ENCODE measurements around the gene MEX3C.

MEX3C gene

DNA sequence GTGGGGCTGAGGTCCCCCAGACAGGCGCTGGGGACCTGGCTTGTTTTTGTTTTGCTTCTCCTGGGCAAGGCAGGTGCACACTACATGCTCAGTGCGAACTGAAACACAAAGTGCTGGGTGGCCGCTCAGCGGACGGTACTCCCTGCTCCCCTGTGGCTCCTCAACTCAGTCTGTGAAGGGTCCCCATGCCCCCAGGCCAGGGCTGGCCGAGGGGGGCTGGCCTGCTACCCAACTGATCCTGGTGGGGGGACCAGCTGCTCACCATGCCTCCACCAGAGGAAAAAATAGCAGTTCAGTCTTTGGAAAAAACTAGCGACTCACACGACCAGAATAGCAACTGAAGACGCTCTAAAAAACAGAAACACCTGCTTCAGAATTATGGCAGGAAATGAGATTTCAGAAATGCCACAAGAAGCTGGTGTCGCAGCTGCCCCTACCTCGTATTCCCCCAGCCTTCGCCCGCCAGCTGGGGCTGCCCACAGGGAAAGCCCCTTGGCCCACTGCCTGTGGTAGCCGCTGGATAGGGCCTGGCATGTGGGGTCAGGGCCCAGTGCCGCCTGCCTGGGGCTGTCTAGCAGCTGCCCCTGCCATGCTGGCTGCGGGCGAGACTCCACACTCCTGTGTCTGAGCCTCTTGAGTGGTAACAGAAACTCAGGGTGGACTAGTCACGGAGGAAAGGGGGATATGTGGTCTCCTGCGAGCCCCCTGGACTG, 43.7 kb downstream of the MEX3C start:
- DNase-seq: no peak

DNA sequence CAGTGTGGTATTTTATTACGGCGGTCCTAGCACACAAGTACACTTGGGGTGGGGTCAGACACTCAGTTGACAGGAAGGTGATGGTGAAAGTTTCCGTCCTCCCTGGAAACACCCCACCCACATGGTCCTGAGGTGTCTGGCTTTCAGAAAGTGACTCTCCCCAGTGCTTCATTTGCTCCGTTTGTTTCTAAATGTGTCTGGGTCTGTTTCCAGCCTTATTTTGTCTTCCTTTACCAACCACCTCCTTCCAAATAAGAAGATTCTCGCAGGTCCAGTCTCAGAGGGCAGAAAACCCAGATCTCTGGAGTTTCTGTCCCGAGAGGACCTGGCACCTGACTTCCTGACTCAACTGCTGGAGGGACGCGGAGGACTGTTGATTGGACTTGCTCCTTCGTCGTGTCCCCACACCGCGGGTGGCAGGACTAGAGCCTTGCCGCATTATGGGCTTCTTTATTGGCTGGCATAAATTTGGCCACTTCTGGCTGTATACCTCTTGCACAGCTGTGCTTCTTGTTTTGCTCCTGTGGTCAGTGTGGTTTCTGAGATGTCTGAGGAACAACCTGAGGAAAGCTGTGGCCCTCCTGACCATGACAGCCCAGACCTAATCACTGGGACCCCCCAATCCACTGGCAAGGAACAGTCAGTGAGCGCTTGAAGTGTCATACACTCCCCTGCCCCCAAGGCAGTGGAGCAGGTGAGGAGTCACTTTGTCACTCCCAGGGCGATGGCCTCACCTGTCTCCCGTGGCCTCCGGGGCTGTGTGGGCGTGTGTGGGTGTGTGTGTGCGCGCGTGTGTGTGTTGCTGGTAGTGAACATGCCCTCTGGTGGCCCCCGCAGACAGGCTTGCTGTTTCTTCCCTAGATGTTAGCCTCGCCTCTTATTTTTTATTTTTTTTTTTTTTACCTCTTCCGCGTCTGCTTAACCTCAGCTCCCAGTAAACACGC, 45.6 kb downstream of the MEX3C start:
- no peak for DNase-seq

DNA sequence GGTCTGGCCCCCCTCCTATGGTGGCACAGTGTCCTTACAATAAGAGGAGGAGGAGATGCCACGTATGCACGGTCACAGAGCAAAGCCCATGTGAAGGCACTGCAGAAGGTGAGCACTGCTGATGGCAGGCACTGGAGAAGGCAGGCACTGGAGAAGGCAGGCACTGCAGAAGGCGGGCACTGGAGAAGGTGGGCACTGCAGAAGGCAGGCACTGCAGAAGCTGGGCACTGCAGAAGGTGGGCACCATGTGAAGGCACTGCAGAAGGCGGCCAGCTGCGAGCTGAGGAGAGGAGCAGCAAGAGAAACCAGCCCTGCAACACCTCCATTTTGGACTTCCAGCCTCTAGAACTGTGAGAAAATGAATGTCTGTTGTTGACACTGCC, 46.3 kb downstream of the MEX3C start:
- DNase-seq: no peak

DNA sequence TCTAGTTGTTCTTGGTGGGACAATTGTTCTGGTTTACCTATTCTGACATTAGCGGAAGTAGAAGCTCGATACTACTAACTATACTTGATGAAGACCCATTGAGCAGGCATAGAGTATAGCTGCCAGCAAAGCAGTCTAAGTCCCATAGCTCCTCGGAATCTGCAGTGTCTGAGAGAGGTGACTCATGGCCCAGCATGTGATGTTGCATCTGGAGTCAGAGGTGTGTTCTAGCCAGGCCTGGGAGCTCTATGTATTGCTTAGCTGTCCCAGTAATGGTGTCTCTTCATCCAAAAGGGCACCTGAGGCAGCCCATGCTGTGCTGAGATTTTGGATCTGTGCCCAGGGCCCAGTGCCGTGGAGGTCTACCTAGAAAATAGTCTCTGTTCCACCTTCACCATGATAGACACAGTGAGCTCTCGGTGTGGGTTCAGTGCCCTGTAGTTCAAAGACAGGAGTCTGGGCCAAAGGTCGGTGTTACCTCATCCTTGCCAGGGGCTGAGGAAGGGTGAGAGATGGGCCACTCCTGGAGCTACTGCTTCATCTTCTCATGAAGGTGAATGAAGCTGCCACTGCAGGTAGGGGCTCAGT, 47.3 kb downstream of the MEX3C start:
- DNase-seq: no peak

DNA sequence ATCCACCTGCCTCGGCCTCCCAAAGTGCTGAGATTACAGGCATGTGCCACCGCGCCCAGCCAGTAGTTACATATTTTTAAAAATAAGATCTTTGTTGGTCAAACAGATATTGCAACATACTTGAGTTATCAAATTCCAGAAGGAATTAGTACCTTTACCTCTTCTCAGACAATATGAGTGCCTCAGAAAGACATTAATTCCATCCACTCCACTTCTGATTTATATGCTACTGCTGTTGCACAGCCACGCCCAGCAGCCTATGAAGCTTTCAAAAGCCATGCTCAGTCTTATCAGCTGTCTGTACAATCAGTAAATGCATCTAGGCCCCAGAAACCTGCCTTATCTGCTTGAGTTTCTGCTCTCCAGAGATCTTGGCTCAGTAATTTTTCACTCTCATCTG, 47.8 kb downstream of the MEX3C start:
- DNase-seq: no peak

DNA sequence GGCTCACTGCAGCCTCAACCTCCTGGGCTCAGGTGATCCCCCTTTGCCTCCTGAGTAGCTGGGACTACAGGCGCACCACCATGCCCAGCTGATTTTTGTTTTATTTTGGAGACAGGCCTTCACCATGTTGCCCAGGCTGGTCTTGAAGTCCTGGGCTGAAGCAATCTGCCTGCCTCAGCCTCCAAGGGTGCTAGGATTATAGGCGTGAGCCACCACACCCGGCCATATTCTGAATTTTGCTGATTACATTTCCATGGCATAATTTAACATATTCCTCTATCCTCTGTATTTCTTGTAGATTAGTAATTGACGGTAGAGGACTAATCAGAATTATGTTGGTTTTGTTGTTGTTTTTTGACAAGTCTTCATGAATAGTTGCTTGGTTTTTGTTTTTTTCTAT, 50.6 kb downstream of the MEX3C start:
- no peak for DNase-seq

DNA sequence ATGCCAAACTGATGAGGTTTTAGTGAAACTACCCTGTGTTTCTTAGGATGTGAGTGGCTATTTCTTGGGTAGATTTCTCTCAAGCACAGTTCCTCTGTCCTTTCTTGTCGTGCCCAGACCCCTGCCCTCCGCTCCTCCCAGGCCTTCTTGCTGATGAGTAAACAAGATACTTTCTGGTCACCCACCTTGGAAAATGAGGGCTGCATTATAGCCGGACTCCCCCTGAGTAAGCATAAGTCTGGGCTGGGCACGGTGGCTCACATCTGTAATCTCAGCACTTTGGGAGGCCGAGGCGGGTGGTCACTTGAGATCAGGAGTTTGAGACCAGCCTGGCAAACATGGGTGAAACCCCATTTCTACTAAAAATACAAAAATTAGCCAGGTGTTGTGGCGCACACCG, 58.5 kb downstream of the MEX3C start:
- no peak for DNase-seq

DNA sequence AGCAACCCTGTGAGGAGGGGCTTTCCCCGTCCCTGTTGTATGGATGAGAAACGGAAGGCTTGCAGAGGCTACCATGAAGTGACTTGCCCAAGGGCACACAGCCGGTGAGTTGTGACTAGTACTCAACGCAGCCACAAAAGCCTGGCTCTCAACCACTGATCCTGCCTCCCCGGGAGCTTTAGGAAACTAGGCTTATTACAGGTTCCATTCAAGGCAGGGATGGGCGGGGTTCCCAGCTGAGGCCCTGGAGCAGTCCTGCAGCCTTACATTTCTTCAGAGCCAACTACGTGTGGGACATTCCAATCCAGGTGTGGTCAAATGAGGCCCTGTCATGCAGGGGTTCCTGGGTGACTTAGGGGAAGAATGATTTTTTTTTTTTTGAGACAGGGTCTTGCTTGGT, 59.6 kb downstream of the MEX3C start:
- no peak for DNase-seq

DNA sequence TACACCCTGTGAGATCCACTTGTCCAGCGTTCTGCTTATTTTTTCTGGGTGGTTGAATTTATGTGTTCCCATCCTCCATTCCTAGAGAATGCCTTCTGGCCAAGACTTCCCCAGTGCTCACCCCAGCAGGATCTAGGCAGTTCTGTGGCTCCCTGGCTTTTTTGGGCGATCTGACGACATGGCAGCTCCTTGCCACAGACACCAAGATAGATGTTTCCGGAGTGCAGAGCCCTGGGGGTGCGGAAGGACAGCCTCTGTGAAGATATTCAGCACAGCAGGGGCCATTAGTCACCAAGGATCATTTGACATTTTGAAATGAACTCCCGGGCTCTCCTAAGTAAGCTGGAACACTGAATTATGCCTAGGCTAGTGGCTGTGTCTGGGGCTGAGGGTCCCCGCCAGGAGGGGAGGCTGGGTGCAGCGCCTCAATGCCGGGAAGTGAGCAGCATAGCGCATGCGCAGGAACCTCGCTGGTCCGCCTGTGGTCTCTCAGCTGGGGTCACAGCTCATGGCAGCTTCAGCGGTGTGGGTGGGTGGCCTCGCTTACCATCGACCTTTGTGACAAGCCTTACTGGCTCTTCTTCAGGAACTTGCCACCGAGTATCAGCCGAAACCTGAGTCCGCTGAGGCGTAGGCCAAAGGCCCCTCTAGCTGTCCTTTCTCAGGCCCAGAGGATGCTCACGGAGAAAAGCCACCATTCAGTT, 60.3 kb downstream of the MEX3C start:
- no peak for DNase-seq

DNA sequence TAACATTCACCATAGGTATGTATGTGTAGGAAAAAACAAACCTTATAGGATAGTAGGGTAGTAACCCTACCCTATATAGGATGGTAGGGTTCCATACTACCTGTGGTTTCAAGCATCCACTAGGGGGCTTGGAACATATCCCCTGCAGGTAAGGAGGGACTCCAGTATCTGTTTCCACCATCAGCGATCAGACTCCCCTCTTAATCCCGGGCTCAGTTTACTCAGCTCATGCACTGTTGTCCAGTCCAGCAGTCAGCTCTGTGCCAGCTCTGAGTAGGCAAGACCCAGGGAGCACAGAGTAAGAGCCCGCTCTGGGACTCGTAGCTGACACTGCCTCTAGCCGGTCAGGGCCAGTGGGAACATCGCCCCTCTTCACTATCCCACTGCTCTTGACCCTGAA, 61.7 kb downstream of the MEX3C start:
- DNase-seq: no peak

DNA sequence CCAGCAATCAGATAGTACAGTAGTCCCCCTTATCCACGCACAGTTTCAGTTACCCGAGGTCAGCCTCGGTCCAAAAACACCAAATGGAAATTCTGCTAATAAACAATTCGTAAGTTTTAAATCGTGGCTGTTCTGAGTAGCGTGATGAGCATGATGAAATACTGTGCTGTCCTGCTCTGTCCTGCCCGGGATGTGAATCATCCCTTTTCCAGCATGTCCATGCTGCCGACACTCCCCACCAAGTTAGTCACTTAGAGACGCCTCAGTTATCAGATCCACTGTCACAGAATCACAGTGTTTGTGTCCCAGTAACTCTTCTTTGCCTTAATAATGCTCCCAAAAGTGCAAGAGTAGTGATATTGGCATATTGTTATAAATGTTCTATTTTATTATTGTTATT, 62.1 kb downstream of the MEX3C start:
- DNase-seq: no peak

DNA sequence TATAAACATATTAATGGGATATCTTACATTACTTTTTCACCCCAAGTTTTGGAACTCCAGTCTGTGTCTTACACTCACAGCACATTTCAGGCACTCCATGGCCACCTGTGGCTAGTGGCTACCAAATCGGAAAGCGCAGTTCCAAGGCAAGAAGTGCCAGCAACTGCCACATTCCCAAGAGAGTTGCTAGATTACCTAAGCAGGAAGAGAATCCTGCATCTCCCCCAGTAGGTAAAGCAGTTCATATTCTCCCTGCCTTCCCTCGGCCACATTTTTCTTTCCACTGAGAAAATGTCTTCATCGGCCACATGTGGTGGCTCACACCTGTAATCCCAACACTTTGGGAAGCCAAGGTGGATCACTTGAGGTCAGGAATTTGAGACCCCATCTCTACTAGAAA, 62.8 kb downstream of the MEX3C start:
- no peak for DNase-seq

DNA sequence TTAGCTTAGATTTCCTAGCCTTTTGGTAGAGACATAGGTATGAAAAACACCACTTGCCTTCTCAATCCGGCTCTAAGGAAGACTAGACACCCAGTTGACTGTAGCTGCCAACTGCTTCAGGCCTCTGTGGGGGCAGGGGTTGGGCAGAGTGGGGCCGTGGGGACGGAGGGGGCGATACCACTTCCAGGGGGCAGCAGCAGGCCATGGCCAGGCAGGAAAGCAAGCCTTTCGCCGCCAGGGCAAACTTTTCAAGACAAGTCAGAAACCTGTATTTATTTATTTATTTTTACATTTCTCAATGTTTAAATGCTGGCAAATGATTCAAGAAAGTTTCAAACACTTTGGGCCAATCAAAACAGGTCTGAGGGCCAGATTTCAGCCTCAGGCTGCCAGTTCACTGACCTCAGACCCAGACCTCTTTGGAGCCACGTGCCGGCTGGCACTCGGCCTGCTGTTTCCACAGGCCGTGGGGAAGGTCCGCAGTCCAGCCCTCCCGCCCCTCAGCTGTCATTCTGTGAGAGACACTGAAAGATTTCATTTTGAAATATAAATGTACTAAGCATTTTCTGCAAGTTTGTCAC, 63.8 kb downstream of the MEX3C start:
- DNase-seq: no peak

DNA sequence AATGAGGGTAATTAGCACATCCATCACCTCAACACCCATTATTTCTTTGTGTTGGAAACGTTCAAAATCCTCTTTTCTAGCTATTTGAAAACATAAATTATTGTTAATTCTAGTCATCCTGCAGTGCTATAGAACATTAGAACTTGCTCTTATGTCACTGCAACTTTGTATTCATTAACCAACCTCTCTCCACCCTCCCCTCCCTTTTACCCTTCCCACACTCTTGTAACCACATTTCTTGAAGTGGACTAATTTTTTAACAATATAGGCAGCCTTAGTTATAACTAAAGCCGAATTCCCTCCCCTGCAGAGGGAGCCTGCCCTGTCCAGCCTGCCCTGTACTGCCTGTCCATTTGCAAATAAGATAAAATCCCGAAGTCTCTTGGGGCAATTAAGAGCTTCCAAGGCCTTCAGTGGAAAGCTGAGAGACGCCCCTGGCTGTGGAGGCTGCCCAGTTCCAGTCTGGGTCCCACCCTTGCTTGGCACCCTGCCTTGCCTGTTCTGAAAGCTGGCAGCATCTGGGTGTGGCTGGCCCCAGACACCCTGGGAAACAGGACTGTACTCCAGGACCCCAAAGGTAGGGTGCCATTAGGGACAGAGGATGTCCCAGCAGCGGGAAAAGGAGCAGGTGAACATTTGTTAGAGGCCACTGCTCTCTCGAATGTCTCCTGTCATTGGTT, 65.1 kb downstream of the MEX3C start:
- no peak for DNase-seq

DNA sequence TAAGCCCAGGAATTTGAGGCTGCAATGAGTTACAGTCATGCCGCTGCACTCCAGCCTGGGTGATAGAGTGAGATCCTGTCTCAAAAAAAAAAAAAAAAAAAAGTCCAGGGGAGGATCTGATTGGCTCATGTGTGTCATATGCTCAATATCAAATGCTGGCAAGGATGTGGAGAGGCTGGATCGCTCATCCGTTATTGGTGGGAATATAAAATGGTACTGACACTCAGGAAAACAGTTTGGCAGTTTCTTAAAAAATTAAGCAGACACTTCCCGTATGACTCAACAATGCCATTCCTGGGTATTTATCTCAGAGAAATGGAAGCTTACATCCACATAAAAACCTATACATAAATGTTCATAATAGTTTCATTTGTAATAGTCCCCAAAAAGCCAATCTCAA, 68.9 kb downstream of the MEX3C start:
- no peak for DNase-seq

DNA sequence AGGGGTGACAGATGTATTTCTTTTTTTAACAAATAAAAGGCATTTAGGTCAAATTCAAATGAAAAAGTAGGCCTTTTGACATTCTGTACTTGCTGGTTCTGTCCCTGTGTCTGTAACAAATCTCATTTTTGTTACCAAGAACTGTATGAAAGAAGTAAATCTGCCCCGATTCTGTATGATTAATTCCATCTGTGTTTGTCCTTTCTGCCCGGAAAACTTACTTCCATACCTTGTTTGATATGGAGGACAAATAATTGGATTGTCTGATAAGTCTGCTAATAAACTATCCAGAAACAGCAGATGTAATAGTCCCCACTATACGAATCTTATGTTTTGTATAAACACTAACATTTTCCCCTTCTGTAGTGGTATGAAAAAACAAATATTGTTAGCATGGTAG, 69.8 kb downstream of the MEX3C start:
- no peak for DNase-seq

DNA sequence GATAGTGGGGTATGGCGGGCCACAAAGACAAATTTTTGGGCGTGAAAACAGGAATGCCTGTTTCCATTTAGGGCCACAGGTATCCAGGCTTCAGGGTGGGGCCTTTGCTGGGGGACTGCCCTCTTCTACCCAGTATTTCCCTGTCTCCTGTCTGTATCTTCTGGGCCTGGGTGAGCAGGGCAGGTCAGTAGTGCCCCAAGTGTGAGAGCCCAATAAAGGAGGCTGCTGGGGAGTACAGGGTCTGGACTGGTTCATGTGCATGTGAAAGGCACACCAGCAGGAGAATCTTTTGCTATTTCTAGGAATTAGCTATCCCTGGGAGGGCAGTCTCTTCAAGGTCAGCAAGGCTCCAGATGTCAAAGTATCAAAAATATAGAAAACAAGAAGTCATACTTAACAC, 71.5 kb downstream of the MEX3C start:
- no peak for DNase-seq

All from cerebellar nuclear complex (tissue), 1 donor.